HG03135 (cell line): ENCODE measurements around the gene FAM98C.

Experiments used
- ATAC-seq: cut with Tn5 transposase; IDR thresholded peaks from one replicate; pipeline ENCODE4 v1.9.1; 2021; ENCODE audit warnings: mild to moderate bottlenecking, moderate library complexity; ENCODE audit not compliant: unreplicated experiment

FAM98C gene

GRCh38 chr19:38452430-38453366, 49.8 kb downstream of the FAM98C start:
- no peak for ATAC-seq

- ATAC-seq: no peak
Observed at GRCh38 chr19:38453596-38453995, 50.7 kb downstream of the FAM98C start.

- ATAC-seq: no peak
Observed at GRCh38 chr19:38455031-38455430, 52.1 kb downstream of the FAM98C start.

GRCh38 chr19:38457202-38457601, 54.3 kb downstream of the FAM98C start:
- no peak for ATAC-seq

GRCh38 chr19:38457690-38458405, 55.0 kb downstream of the FAM98C start:
- ATAC-seq: no peak
